Measurements from ENCODE around the gene CXCR5.

The CXCR5 gene

GRCh38 chr11:118877487-118878162 is 6.1 kb upstream of the CXCR5 start:
- no peak for DNase-seq

DNA sequence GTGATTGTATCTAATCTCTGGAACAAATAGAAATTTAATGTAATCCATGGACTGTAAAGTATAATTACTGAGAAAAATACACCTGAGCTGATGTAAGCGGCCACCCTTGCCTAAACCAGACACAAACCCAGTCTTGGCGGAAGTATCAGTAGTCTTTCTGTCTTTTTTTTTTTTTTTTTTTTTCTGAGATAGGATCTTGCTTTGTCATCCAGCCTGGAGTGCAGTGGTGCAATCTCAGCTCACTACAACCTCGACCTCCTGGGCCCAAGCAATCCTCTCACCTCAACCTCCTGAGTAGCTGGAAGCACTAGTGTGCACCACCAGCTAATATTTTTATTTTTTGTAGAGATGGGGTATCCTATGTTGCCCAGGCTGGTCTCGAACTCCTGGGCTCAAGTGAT is 5.5 kb upstream of the CXCR5 start:
- no peak for DNase-seq

DNA sequence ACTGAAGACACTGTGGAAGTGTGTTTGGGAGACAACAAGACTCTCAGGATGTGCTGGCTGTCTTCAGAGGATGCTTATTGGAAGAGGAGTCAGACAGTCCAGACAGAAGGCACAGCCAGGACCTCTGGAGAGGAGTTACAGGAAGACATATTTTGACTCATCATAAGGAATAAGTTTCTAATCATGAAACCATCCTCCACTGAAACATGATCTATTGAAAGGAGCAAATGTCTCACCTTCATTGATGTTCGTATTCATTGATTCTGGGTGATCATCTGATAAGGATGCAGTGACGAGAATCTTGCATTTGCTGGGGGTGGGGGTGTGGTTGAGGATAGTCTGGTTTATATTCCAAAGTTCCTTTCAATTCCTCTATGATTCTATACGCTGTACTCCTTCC is 2.5 kb upstream of the CXCR5 start:
- DNase-seq: no peak

DNA sequence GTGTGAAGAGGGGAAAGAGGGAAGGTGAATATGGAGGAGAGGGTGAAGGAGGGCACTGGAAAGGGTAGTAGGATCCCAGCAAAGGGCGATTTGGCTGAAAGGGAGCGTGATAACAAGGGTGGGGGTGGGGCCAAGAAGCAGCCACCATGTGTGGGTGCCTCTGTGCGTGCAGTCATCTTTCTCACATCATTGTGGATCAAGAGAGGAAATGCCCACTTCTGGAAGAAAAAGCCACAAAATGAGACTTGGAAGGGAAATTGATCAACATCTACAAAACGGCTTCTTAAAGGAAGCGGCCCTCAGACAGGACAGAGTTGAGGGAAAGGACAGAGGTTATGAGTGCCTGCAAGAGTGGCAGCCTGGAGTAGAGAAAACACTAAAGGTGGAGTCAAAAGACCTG is 1.2 kb upstream of the CXCR5 start:
- DNase-seq: no peak

GRCh38 chr11:118883004-118883367 is 706 bp upstream of the CXCR5 start:
- DNase-seq: no peak

- DNase-seq: no peak
These were observed 1.2 kb downstream of the CXCR5 start for GRCh38 chr11:118884875-118885274.

DNA sequence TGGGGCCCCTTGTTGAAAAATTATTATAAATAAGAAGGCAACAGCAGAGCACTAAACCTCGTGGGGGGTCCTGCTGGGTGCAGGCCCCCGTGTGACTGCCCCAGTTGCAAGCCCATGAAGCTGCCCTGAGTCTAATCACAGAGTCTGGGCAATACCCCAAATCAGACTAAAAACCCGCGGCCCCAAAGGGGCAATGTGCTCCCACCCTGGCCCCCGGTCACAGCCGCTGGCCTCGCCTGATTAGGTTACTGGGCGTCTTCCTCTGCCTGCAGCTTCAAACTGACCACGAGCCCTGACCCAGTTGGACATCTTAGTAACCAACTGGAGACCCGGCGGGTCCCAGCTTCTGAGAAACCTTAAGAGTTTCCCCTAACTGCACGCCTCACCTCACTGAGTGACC is 1.6 kb downstream of the CXCR5 start:
- no peak for DNase-seq

- no peak for DNase-seq
These were observed 2.3 kb downstream of the CXCR5 start for GRCh38 chr11:118885831-118886565.

DNA sequence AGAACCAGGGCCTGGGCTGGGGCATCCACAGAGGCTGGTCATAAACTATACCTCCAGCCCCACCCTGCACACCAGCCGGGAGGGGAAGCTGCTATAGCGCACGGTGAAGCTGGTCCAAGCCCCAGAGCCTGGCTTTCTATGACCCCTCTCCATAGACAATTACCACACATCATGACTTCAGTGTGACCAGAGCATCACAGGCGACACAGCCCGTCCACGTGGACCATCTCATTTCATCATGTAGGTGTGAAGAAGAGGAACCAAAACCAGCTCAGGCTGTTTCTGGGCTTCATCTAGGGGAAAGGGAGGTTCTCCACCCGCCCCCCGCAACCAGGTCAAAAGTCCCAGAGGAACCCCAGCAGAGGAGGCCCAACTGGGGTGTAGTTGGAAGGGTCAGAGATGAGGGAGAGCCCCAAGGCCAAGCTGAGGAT is 3.0 kb downstream of the CXCR5 start:
- DNase-seq: no peak

- no peak for DNase-seq
These were observed 3.5 kb downstream of the CXCR5 start for GRCh38 chr11:118887206-118887605.

- DNase-seq: no peak
These were observed 4.7 kb downstream of the CXCR5 start for GRCh38 chr11:118888398-118888797.

GRCh38 chr11:118889797-118890196 is 6.1 kb downstream of the CXCR5 start:
- DNase-seq: no peak

DNA sequence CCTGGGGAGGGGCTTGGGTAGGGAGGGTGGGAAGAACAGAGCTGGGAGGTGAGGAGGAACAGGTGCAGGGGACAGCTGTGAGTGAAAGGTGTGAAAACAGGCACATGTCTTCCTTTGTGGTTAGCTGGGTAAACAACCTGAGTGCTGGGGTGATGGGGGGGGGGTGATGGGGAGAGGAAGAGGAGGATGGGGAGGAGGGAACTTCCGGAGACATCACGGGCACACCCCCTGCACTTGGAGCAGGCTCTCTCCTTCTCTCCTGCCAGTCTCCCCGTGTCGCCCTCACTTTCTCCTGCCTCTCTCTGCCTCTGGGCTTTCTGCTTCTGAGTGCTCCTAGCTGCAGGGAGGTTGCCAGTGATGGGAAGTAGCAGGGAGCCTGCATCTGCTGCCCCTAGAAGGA is 8.8 kb downstream of the CXCR5 start:
- no peak for DNase-seq

GRCh38 chr11:118892964-118893363 is 9.3 kb downstream of the CXCR5 start:
- DNase-seq: no peak

GRCh38 chr11:118893662-118894061 is 10.0 kb downstream of the CXCR5 start:
- DNase-seq: no peak

DNA sequence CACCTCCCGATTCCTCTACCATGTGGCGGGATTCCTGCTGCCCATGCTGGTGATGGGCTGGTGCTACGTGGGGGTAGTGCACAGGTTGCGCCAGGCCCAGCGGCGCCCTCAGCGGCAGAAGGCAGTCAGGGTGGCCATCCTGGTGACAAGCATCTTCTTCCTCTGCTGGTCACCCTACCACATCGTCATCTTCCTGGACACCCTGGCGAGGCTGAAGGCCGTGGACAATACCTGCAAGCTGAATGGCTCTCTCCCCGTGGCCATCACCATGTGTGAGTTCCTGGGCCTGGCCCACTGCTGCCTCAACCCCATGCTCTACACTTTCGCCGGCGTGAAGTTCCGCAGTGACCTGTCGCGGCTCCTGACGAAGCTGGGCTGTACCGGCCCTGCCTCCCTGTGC is 10.5 kb downstream of the CXCR5 start:
- DNase-seq: no peak

- DNase-seq: no peak
These were observed 11.7 kb downstream of the CXCR5 start for GRCh38 chr11:118895093-118896039.

GRCh38 chr11:118896472-118896913 is 12.8 kb downstream of the CXCR5 start:
- DNase-seq: no peak

GRCh38 chr11:118896921-118897591 is 13.4 kb downstream of the CXCR5 start:
- DNase-seq: no peak

DNA sequence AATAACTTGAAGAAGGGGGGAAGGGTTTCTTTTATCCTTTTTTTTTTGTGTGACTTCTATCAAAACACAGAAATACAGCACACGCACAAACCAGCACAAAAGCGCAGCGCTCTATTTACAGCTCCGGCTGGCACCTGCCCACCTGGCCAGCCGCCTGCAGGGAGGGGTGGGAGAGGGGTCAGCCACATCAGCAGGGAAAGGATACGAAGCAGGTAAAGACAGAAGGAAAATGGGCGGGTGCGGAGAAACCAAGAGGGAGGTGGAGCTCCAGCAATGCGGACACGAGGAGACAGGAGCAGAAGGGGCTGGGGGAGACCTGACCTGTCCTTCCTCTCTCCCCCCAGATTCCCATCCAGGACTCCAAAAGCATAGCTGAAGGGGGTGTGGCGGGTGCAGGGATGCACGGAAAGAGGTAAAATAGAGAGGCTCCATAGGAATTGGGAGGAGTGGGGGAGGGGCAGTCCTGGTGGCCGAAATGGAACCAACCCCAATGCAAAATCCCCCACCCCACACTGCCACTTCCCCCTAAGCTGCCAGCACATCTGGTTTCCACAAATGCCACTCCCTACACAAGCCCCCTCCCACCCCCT is 14.1 kb downstream of the CXCR5 start:
- no peak for DNase-seq

- no peak for DNase-seq
These were observed 15.0 kb downstream of the CXCR5 start for GRCh38 chr11:118898400-118899295.

Data from kidney glomerular epithelial cell (primary cell).